Fibroblast of mammary gland (primary cell): ENCODE measurements around the gene TPGS2.
A peak's percentile ranks its signal among the peaks of the same experiment; 100 is the strongest.
"Not testable (repeated sequence)": the region's sequence is repeated elsewhere in the genome, so short reads cannot be mapped to it uniquely, and the experiment has no call there.

Source experiments
- DNase-seq: peaks from one replicate; pipeline ENCODE4 v3.0.0-alpha.2; 2010; ENCODE audit warnings: low read depth
- H3K4me3 ChIP-seq: 2 replicates; pipeline ENCODE4 v1.5.1; 2011; ENCODE audit warnings: low read depth, mild to moderate bottlenecking, low read length, moderate library complexity; ENCODE audit not compliant: control insufficient read depth
- TF ChIP-seq, protein P1 (sequence below): conservative IDR thresholded peaks from 2 replicates; pipeline ENCODE4 v1.5.1; 2011; ENCODE audit warnings: low read depth, low read length, inconsistent platforms; ENCODE audit not compliant: control insufficient read depth, insufficient read depth

TPGS2 gene

DNA sequence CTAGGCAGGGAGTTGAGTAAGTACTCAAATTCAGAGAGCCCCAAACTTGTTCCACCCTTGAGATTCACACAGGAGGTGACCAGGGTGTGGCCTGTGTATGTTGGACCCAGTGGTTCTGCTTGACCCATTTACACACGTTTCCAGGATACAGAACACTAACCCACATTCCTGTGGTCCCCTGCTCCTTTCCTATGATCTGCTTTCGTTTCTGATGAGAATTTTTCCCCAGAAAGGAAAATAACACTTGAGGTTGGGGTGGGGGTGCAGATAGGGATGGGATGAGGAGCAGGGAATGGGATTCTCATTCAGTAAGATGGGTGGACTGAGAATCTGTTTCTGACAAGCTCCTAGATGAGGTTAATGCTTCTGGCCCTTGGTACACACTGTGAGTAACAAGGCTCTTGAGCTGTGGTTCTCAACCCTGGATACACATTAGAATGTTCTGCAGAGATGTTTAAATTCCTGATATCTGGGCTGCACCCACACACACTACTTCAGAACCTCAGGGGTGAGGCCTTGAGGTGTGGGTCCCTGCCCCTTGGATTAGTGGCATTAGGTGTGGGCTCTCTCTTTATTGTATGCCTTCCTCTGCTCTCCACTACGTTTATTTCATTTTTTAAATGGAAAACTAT, 58.4 kb downstream of the TPGS2 start:
- no peak for DNase-seq
- TF ChIP-seq, protein P1, sequence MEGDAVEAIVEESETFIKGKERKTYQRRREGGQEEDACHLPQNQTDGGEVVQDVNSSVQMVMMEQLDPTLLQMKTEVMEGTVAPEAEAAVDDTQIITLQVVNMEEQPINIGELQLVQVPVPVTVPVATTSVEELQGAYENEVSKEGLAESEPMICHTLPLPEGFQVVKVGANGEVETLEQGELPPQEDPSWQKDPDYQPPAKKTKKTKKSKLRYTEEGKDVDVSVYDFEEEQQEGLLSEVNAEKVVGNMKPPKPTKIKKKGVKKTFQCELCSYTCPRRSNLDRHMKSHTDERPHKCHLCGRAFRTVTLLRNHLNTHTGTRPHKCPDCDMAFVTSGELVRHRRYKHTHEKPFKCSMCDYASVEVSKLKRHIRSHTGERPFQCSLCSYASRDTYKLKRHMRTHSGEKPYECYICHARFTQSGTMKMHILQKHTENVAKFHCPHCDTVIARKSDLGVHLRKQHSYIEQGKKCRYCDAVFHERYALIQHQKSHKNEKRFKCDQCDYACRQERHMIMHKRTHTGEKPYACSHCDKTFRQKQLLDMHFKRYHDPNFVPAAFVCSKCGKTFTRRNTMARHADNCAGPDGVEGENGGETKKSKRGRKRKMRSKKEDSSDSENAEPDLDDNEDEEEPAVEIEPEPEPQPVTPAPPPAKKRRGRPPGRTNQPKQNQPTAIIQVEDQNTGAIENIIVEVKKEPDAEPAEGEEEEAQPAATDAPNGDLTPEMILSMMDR: no peak
- no peak overlapping the region for H3K4me3 ChIP-seq

DNA sequence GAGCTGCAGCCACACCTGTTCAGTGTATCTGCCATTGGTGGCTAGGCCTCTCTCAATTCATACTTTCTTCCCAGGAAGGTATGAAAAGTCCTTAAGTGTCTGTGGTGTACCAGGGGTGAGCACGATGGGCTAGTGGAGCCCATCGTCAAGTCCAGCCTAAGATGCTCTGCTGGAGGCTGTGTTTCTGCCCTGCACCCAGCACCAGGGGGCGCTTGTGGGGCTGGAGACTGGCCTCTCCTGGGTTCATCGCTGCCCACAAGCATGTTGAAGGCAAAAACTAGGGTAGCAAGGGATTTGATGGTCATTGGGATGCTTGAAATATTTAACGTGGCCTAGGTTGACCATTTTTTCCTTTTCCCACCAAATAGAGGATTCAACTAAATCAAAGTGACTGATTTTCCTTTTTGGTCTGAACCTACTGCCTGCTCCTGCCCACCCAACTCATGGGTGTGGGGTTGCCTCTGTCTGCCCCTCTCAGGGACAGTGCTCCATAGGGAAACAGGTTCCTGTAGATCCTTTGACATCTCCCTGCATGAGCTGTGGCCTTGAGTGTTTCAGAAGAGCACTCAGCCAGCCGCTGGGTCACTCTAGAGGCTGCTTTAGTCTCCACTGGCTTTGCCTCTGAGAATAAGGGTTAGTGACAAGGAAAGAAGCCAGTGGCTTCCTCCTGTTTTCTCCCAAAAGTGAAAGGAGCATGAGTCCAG, 59.0 kb downstream of the TPGS2 start:
- no peak for DNase-seq
- TF ChIP-seq, protein P1: peak; percentile 13
- no peak overlapping the region for H3K4me3 ChIP-seq

DNA sequence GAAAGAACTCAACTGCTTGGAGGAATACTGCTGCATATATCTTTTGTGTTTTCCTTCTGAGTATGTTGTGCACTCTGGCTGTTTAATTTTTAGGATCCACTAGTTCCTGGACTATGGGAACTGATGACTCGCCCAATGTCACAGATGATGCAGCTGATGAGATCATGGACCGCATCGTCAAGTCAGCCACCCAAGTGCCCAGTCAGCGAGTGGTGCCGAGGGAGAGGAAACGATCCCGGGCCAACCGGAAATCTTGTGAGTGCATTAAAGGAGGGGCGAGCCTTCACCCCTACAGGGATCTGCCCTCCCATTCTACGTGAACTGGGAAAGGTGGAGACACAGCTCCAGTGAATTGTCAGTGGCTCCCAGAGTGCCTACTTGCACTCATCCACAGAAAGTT, 59.6 kb downstream of the TPGS2 start:
- peak; percentile 77 for DNase-seq
- TF ChIP-seq, protein P1: no peak
- H3K4me3 ChIP-seq: no peak overlapping the region

DNA sequence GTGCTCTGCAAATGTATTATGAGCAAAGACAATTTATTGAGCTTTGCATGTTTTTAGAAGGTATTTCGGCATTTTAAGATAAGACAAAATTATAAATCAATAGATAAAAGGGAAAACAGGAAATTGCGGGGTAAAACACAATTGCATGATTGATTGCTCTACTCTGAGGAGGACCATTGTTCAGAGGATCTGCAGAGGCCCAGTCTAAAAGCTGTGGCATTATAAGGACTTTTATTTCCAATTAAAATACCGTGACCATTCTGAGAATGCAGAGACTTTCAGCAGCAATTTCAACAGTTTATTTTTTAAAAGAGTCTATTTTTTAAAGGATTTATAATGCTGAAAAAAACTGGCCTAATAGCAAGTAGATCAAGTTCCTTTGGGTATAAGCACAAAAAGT, 62.0 kb downstream of the TPGS2 start:
- DNase-seq: no peak
- H3K4me3 ChIP-seq: no peak overlapping the region
- TF ChIP-seq, protein P1: no peak

DNA sequence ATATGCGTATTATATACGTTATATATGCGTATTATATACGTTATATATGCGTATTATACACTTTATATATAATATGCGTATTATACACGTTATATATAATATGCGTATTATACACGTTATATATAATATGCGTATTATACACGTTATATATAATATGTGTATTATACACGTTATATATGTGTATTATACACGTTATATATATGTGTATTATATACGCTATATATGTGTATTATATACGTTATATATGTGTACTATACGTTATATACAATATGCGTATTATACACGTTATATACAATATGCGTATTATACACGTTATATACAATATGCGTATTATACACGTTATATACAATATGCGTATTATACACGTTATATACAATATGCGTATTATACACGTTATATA, 65.8 kb downstream of the TPGS2 start:
- not testable (repeated sequence) for DNase-seq, H3K4me3 ChIP-seq

DNA sequence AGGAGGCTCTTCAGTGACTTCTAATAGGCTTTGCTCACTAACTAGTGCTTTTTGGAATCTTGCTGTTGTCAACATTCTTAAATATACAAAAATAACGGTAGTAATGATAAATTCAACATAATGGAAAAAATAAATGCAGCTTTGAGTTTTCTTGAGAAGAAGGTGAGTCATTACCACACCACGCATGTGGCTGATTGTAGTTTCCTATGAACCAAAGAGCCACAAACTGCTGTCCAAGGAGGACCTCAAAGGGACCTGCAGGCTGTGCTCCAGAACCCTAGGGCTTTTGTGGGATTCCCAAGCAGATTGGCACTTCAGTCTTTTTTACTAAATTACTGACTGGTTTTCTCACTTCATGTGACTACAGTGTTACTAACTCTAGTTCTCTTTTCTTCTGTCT, 66.7 kb downstream of the TPGS2 start:
- no peak overlapping the region for H3K4me3 ChIP-seq
- DNase-seq: peak; percentile 18
- TF ChIP-seq, protein P1: no peak

DNA sequence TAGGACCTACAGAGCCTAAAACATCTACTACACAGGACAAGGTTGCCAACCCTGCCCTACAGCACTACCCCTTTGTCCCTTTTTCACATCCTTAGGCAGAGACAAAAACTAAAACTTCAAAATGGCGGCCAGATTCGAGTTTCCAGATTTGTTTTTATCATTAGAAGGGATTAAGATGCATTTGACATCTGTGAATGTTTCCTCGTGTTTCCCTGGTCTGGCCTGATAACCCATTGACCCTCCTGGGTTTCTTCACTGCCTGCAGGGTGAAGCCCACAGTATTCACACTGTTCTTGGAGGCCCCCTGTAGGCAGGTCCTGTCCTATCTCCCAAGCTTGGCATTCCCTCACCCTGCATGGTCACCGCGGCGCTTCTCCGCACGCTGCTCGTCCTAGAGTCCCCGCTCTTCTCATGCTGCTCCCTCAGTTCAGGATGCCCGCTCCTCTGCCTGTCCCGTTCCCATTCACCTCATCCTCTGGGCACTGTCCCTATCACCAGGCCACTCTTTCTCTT, 67.6 kb downstream of the TPGS2 start:
- DNase-seq: no peak
- TF ChIP-seq, protein P1: no peak
- no peak overlapping the region for H3K4me3 ChIP-seq
